Sigmoid colon (tissue), 4 donors: ENCODE data around the gene CCSAP.

ENCODE experiments used
- CTCF ChIP-seq, 4 experiments: fragments of 450-650 bp in 3 of 4; fragments of 200-600 bp in 1 of 4; IDR thresholded peaks; one replicate each; pipeline ENCODE4 v1.5.1; 2016 to 2019; ENCODE audit warnings: antibody characterized with exemption in 4 of 4, mild to moderate bottlenecking in 3 of 4, moderate library complexity in 2 of 4
- POLR2AphosphoS5 ChIP-seq, 4 donors: sonication (generic); formaldehyde crosslinking; IDR thresholded peaks; one replicate each; pipeline ENCODE4 v1.6.1; 2017; ENCODE audit warnings: antibody characterized with exemption in 4 of 4

- TF ChIP-seq POLR2AphosphoS5 (IDR thresholded peaks at IDR 0.05) (no peak), CTCF (IDR thresholded peaks at IDR 0.05) (no peak)
Measured at GRCh38 chr1:229388897-229389580, 46.2 kb upstream of the CCSAP start.
